Measurements from ENCODE around the gene TNRC18. TPM values are rescaled to one million over a fixed set of nuclear protein-coding genes. Genes with fewer than 3 reads are reported as not detected.

Gene TNRC18
- total and polyA plus RNA-seq, 2 donors (not counting 3 experiments of a cell fraction or from before 2014, with no cell fraction given): 14.8 to 64.6 TPM

DNA sequence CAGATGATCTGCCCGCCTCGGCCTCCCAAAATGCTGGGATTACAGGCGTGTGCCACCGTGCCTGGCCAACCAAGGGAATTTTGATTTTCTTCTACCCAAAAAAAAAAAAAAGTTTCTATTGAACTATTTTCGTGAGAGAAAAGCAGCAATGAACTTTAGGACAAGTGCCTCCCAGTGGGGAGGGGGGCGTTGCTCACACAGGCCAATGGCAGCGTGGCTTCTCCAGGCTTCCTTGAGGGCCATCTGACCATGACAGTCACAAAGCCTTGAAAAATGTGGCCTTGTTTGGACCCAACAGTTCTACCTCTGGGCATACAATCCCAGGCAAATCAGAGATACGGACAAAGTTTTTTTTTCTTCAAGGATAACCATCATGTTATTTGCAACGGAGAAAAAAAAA, 56.0 kb downstream of the TNRC18 start:
- FAIRE-seq (no peak), DNase-seq (ENCODE audit: low read depth, low spot score) (no peak)
- POLR2A ChIA-PET: no interaction called here
- no peaks in the 10 kb centered on the region for H4K20me1 ChIP-seq (replicated peaks; ENCODE audit: control insufficient read depth, extremely low read depth, insufficient read depth, low read length)
- H3K4me3 ChIP-seq (replicated peaks in 1 of 3; ENCODE audit: insufficient read depth in 1 of 3, low read depth in 1 of 3, low read length in 3 of 3): no peak overlapping the region
- peaks cover 11% of the 10 kb centered on the region for H3K79me2 ChIP-seq (ENCODE audit: control insufficient read depth, insufficient read depth, low read length)
- intact Hi-C loops (cut with micrococcal nuclease) (loop anchor here (2.0 kb wide), 1 partner anchor 57 kb away; no protein-coding TSS in a partner anchor), dilution Hi-C loops (cut with MboI; ENCODE audit: extremely low pct_ligation_motif_present, low sequenced_read_pairs) (no loop called here)
- BruUV-seq (replicated peaks): no TSS peak
- no peaks in the 10 kb centered on the region for H3K27me3 ChIP-seq (ENCODE audit: control insufficient read depth in 2 of 2, insufficient read depth in 2 of 2, low read length in 2 of 2)
- H3K27ac ChIP-seq (ENCODE audit: insufficient read depth, low read depth, low read length): no peak overlapping the region
- no peak overlapping the region for H3K9ac ChIP-seq (replicated peaks; ENCODE audit: extremely low read depth, insufficient read depth, low read length)
- no peak for TF ChIP-seq FOS (IDR thresholded peaks at IDR 0.05; ENCODE audit: borderline replicate concordance, insufficient read depth, low read length)
- TF ChIP-seq GATA2 (IDR thresholded peaks at IDR 0.05; ENCODE audit: insufficient read depth, insufficient read length, low read depth, low read length): no peak
- TF ChIP-seq, protein P1, sequence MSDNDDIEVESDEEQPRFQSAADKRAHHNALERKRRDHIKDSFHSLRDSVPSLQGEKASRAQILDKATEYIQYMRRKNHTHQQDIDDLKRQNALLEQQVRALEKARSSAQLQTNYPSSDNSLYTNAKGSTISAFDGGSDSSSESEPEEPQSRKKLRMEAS (IDR thresholded peaks at IDR 0.05; ENCODE audit: insufficient read depth, insufficient read length): no peak
- TF ChIP-seq POLR2A (IDR thresholded peaks at IDR 0.05; ENCODE audit: low read depth, low read length): no peak
- no peak for TF ChIP-seq EZH2 (IDR thresholded peaks at IDR 0.05; ENCODE audit: borderline replicate concordance, low read depth, low read length, severe bottlenecking)
- TF ChIP-seq CTCF (IDR thresholded peaks at IDR 0.05; ENCODE audit: extremely low read depth in 1 of 2, insufficient read depth in 1 of 2, low read depth in 1 of 2, low read length in 2 of 2): no peak
- TF ChIP-seq POLR2AphosphoS5 (IDR thresholded peaks at IDR 0.05; ENCODE audit: insufficient read depth, low read depth, low read length): no peak
- peaks cover 0 to 22% of the 10 kb centered on the region in 2 experiments for H3K36me3 ChIP-seq (ENCODE audit: control insufficient read depth in 2 of 2, extremely low read depth in 1 of 2, insufficient read depth in 2 of 2, low read length in 2 of 2)
- CTCF ChIA-PET: interaction anchor here (0.7 kb wide), 1 partner anchor 32 kb away, joined by 4 read pairs; no protein-coding TSS in a partner anchor
- no peaks in the 10 kb centered on the region for H3K4me1 ChIP-seq (ENCODE audit: control insufficient read depth, extremely low read depth, insufficient read depth, low read length)
- no peak overlapping the region for H2AFZ ChIP-seq (ENCODE audit: low read depth, low read length)
- no peaks in the 10 kb centered on the region for H3K9me3 ChIP-seq (replicated peaks; ENCODE audit: control insufficient read depth, insufficient read depth, low read length)
- H3K4me2 ChIP-seq (ENCODE audit: insufficient read depth, low read length): no peak overlapping the region
- no peaks in the 10 kb centered on the region for H3K9me1 ChIP-seq (replicated peaks; ENCODE audit: control insufficient read depth, extremely low read depth, insufficient read depth, low read length)
